ENCODE results near the gene PDZD7.

PDZD7 gene

GRCh38 chr10:101031128-101031795 is at the start of gene PDZD7, which contains the start of gene SFXN3:
Gene PDZD7, minus strand, starts transcription at chr10:101031129. Its CDS starts 910 bp downstream, at chr10:101030219.
Gene SFXN3, plus strand, starts transcription at chr10:101031234. Its CDS starts 3,461 bp downstream, at chr10:101034695.
- TF ChIP-seq CTCF (IDR thresholded peaks at IDR 0.05; ENCODE audit: low read depth, low read length, poor library complexity, severe bottlenecking) (no peak), EZH2phosphoT487 (IDR thresholded peaks at IDR 0.05; ENCODE audit: borderline replicate concordance, low read length) (peak; percentile 67; the same call in 1 of the 2 replicates)
- no peaks in the 10 kb centered on the region for H4K20me1 ChIP-seq (ENCODE audit: control insufficient read depth, insufficient read depth, low read depth, low read length)
- H3K4me3 ChIP-seq (ENCODE audit: low read length): peak within 1 kb of the TSS; percentile 73
- H3K4me2 ChIP-seq (ENCODE audit: low read length): peak within 1 kb of the TSS; percentile 95
- peaks cover 63% of the 10 kb centered on the region for H3K27me3 ChIP-seq (ENCODE audit: control insufficient read depth, low read length)
- no peaks in the 10 kb centered on the region for H3K9me2 ChIP-seq (replicated peaks; ENCODE audit: control insufficient read depth, low read length)
- H3K9me3 ChIP-seq (ENCODE audit: control insufficient read depth, insufficient read depth, low read length): no peaks in the 10 kb centered on the region
- no peaks in the 10 kb centered on the region for H3K79me2 ChIP-seq (ENCODE audit: control insufficient read depth, low read length)
- no peaks in the 10 kb centered on the region for H3K36me3 ChIP-seq (ENCODE audit: control insufficient read depth, low read length)
- no peak within 1 kb of the TSS for H3K27ac ChIP-seq (ENCODE audit: low read depth, low read length)
- H3K4me1 ChIP-seq (ENCODE audit: control insufficient read depth, low read length): peaks cover 33% of the 10 kb centered on the region
- no peaks in the 10 kb centered on the region for H3F3A ChIP-seq (ENCODE audit: control insufficient read depth, insufficient read depth)

GRCh38 chr10:101079874-101080273 is 48.9 kb upstream of the PDZD7 start:
- H3K4me3 ChIP-seq (ENCODE audit: low read length): no peak overlapping the region
- TF ChIP-seq EZH2phosphoT487 (IDR thresholded peaks at IDR 0.05; ENCODE audit: borderline replicate concordance, low read length) (no peak), CTCF (IDR thresholded peaks at IDR 0.05; ENCODE audit: low read depth, low read length, poor library complexity, severe bottlenecking) (no peak)
- no peaks in the 10 kb centered on the region for H3K9me2 ChIP-seq (replicated peaks; ENCODE audit: control insufficient read depth, low read length)
- H3F3A ChIP-seq (ENCODE audit: control insufficient read depth, insufficient read depth): no peaks in the 10 kb centered on the region
- no peak overlapping the region for H3K27ac ChIP-seq (ENCODE audit: low read depth, low read length)
- H4K20me1 ChIP-seq (ENCODE audit: control insufficient read depth, insufficient read depth, low read depth, low read length): no peaks in the 10 kb centered on the region
- no peak overlapping the region for H3K4me2 ChIP-seq (ENCODE audit: low read length)
- no peaks in the 10 kb centered on the region for H3K36me3 ChIP-seq (ENCODE audit: control insufficient read depth, low read length)
- peaks cover 10% of the 10 kb centered on the region for H3K4me1 ChIP-seq (ENCODE audit: control insufficient read depth, low read length)
- H3K9me3 ChIP-seq (ENCODE audit: control insufficient read depth, insufficient read depth, low read length): no peaks in the 10 kb centered on the region
- H3K27me3 ChIP-seq (ENCODE audit: control insufficient read depth, low read length): peaks cover 37% of the 10 kb centered on the region
- no peaks in the 10 kb centered on the region for H3K79me2 ChIP-seq (ENCODE audit: control insufficient read depth, low read length)

GRCh38 chr10:101076630-101077029 is 45.7 kb upstream of the PDZD7 start:
- TF ChIP-seq EZH2phosphoT487 (IDR thresholded peaks at IDR 0.05; ENCODE audit: borderline replicate concordance, low read length): no peak
- no peak for TF ChIP-seq CTCF (IDR thresholded peaks at IDR 0.05; ENCODE audit: low read depth, low read length, poor library complexity, severe bottlenecking)
- H3K27me3 ChIP-seq (ENCODE audit: control insufficient read depth, low read length): peaks cover 20% of the 10 kb centered on the region
- no peaks in the 10 kb centered on the region for H3K36me3 ChIP-seq (ENCODE audit: control insufficient read depth, low read length)
- H3K79me2 ChIP-seq (ENCODE audit: control insufficient read depth, low read length): no peaks in the 10 kb centered on the region
- H4K20me1 ChIP-seq (ENCODE audit: control insufficient read depth, insufficient read depth, low read depth, low read length): no peaks in the 10 kb centered on the region
- H3K4me3 ChIP-seq (ENCODE audit: low read length): no peak overlapping the region
- peaks cover 26% of the 10 kb centered on the region for H3K4me1 ChIP-seq (ENCODE audit: control insufficient read depth, low read length)
- H3K9me3 ChIP-seq (ENCODE audit: control insufficient read depth, insufficient read depth, low read length): no peaks in the 10 kb centered on the region
- peaks cover 2% of the 10 kb centered on the region for H3F3A ChIP-seq (ENCODE audit: control insufficient read depth, insufficient read depth)
- no peak overlapping the region for H3K4me2 ChIP-seq (ENCODE audit: low read length)
- H3K27ac ChIP-seq (ENCODE audit: low read depth, low read length): no peak overlapping the region
- no peaks in the 10 kb centered on the region for H3K9me2 ChIP-seq (replicated peaks; ENCODE audit: control insufficient read depth, low read length)
